HL-60 (cell line): ENCODE results near the gene DTNA.

Experiments used
- CTCF ChIP-seq: IDR thresholded peaks from one replicate; pipeline ENCODE4 v1.5.1; 2011; ENCODE audit warnings: low read length, control low read depth, inconsistent platforms; ENCODE audit not compliant: insufficient read depth
- GABPA ChIP-seq: IDR thresholded peaks from 2 replicates; pipeline ENCODE4 v1.6.1; 2012; ENCODE audit warnings: low read depth
- POLR2AphosphoS5 ChIP-seq: IDR thresholded peaks from 2 replicates; pipeline ENCODE4 v1.6.1; 2012; ENCODE audit warnings: low read depth
- TF ChIP-seq, protein P1 (sequence below): IDR thresholded peaks from 2 replicates; pipeline ENCODE4 v1.6.1; 2012; ENCODE audit warnings: low read depth; ENCODE audit not compliant: insufficient replicate concordance

GRCh38 chr18:34805878-34806351 lies 95.8 kb downstream of the DTNA start:
- TF ChIP-seq CTCF (no peak), POLR2AphosphoS5 (no peak), GABPA (no peak)
- TF ChIP-seq, protein P1, sequence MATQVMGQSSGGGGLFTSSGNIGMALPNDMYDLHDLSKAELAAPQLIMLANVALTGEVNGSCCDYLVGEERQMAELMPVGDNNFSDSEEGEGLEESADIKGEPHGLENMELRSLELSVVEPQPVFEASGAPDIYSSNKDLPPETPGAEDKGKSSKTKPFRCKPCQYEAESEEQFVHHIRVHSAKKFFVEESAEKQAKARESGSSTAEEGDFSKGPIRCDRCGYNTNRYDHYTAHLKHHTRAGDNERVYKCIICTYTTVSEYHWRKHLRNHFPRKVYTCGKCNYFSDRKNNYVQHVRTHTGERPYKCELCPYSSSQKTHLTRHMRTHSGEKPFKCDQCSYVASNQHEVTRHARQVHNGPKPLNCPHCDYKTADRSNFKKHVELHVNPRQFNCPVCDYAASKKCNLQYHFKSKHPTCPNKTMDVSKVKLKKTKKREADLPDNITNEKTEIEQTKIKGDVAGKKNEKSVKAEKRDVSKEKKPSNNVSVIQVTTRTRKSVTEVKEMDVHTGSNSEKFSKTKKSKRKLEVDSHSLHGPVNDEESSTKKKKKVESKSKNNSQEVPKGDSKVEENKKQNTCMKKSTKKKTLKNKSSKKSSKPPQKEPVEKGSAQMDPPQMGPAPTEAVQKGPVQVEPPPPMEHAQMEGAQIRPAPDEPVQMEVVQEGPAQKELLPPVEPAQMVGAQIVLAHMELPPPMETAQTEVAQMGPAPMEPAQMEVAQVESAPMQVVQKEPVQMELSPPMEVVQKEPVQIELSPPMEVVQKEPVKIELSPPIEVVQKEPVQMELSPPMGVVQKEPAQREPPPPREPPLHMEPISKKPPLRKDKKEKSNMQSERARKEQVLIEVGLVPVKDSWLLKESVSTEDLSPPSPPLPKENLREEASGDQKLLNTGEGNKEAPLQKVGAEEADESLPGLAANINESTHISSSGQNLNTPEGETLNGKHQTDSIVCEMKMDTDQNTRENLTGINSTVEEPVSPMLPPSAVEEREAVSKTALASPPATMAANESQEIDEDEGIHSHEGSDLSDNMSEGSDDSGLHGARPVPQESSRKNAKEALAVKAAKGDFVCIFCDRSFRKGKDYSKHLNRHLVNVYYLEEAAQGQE = no peak
